HCT116 (cell line): ENCODE measurements around the gene NT5C1A. TPM values are rescaled to one million over a fixed set of nuclear protein-coding genes. Genes with fewer than 3 reads are reported as not detected.

ENCODE experiments used
- ATAC-seq: fragments of 200-7000 bp; cut with Tn5 transposase; 2 replicates; pipeline ENCODE4 v1.9.1; 2020; ENCODE audit warnings: mild to moderate bottlenecking, moderate library complexity
- BruUV-seq: library from RNA; stranded (reverse); fragments of 400-500 nt; replicated peaks from 2 replicates; lab custom pipeline; 2021; lab: Mats Ljungman, UMichigan
- CTCF ChIA-PET: fragments of 300-600 bp; sonication (Branson Sonifier 250); formaldehyde crosslinking; loops from one replicate; lab custom pipeline; 2021; ENCODE audit warnings: antibody characterized with exemption; lab: Charles Lee
- POLR2A ChIA-PET: fragments of 300-600, 350-600 bp; sonication (Branson Sonifier 250); formaldehyde crosslinking; loops from one replicate; lab custom pipeline; 2021; ENCODE audit warnings: antibody characterized with exemption; lab: Charles Lee
- RAD21 ChIA-PET, 2 experiments: fragments of 300-600 bp; sonication (Branson Sonifier 250); formaldehyde crosslinking; loops; one replicate each; lab custom pipeline; 2023; ENCODE audit warnings: low total read pairs in 2 of 2; ENCODE audit not compliant: uncharacterized antibody in 2 of 2, unreplicated experiment in 2 of 2, low non-redundant PET in 1 of 2; lab: Charles Lee
- DNase-seq: peaks from one replicate; pipeline ENCODE4 v3.0.0-alpha.2; 2010; ENCODE audit warnings: low read depth, low spot score
- H2AFZ ChIP-seq: fragments of 200-600 bp; shearing (Covaris generic), sonication (generic); 2 replicates; pipeline ENCODE4 v1.6.1; 2017; ENCODE audit warnings: low read depth, mixed run types, mixed read lengths, antibody characterized with exemption, low read length; ENCODE audit not compliant: poor library complexity, severe bottlenecking
- H3K27ac ChIP-seq: 2 replicates; pipeline ENCODE4 v1.5.1; 2012; ENCODE audit warnings: low read depth, low read length
- H3K27me3 ChIP-seq: fragments of 200-600 bp; sonication (generic); 2 replicates; pipeline ENCODE4 v1.6.1; 2016; ENCODE audit warnings: mixed run types, low read length, mixed read lengths; ENCODE audit not compliant: insufficient read depth
- H3K36me3 ChIP-seq, 2 experiments: fragments of 200-500 bp in 1 of 2; fragments of 200-600 bp in 1 of 2; sonication (Bioruptor generic) in 1 of 2; sonication (generic) in 1 of 2; 2 replicates each; pipeline versions ENCODE4 v1.5.1 to v1.6.1; 2014 to 2016; ENCODE audit warnings: low read length in 2 of 2, inconsistent platforms in 1 of 2, mixed read lengths in 1 of 2, mixed run types in 1 of 2; ENCODE audit not compliant: insufficient read depth in 2 of 2, control insufficient read depth in 1 of 2
- H3K4me1 ChIP-seq, 2 experiments: fragments of 200-600 bp in 1 of 2; sonication (generic) in 1 of 2; 2 replicates each; pipeline versions ENCODE4 v1.5.1 to v1.6.1; 2012 to 2017; ENCODE audit warnings: low read length in 2 of 2, inconsistent platforms in 1 of 2, mild to moderate bottlenecking in 1 of 2, mixed read lengths in 1 of 2, mixed run types in 1 of 2, moderate library complexity in 1 of 2; ENCODE audit not compliant: insufficient read depth in 2 of 2, control insufficient read depth in 1 of 2
- H3K4me2 ChIP-seq: fragments of 200-600 bp; sonication (generic); 2 replicates; pipeline ENCODE4 v1.6.1; 2017; ENCODE audit warnings: mixed run types, low read length, mixed read lengths
- H3K4me3 ChIP-seq, 2 experiments: fragments of 200-600 bp in 1 of 2; sonication (generic) in 1 of 2; replicated peaks in 1 of 2; 2 replicates each; pipeline ENCODE4 v1.5.1; 2011 to 2016; ENCODE audit warnings: low read length in 2 of 2, control low read depth in 1 of 2, low read depth in 1 of 2, mild to moderate bottlenecking in 1 of 2, mixed read lengths in 1 of 2, mixed run types in 1 of 2
- H3K79me2 ChIP-seq: fragments of 200-600 bp; sonication (generic); 2 replicates; pipeline ENCODE4 v1.6.1; 2017; ENCODE audit warnings: mild to moderate bottlenecking, mixed run types, low read length, moderate library complexity, mixed read lengths; ENCODE audit not compliant: insufficient read depth
- H3K9ac ChIP-seq: fragments of 200-600 bp; sonication (generic); 2 replicates; pipeline ENCODE4 v1.6.1; 2016; ENCODE audit warnings: low read length, mixed read lengths
- H3K9me2 ChIP-seq: fragments of 200-600 bp; sonication (generic), shearing (Covaris generic); 2 replicates; pipeline ENCODE4 v1.6.1; 2017; ENCODE audit warnings: mixed run types, mild to moderate bottlenecking, moderate library complexity; ENCODE audit not compliant: insufficient read depth
- H3K9me3 ChIP-seq, 2 experiments: fragments of 200-500 bp in 1 of 2; fragments of 200-600 bp in 1 of 2; sonication (Bioruptor generic) in 1 of 2; sonication (generic) in 1 of 2; 2 replicates each; pipeline ENCODE4 v1.6.1; 2014 to 2017; ENCODE audit warnings: low read length in 2 of 2, mixed read lengths in 2 of 2, inconsistent platforms in 1 of 2, low read depth in 1 of 2, mild to moderate bottlenecking in 1 of 2, mixed run types in 1 of 2, moderate library complexity in 1 of 2; ENCODE audit not compliant: control insufficient read depth in 1 of 2, insufficient read depth in 1 of 2
- H4K20me1 ChIP-seq: fragments of 200-600 bp; sonication (generic), shearing (Covaris generic); 2 replicates; pipeline ENCODE4 v1.6.1; 2017; ENCODE audit warnings: mixed run types, mild to moderate bottlenecking, moderate library complexity; ENCODE audit not compliant: insufficient read depth
- CTCF ChIP-seq, 3 experiments: fragments of 200-600 bp in 1 of 3; sonication (generic) in 1 of 3; IDR thresholded peaks in 2 of 3; conservative IDR thresholded peaks in 1 of 3; 2 replicates each; pipeline ENCODE4 v1.5.1; 2012 to 2017; ENCODE audit warnings: low read depth in 2 of 3, low read length in 2 of 3, antibody characterized with exemption in 1 of 3, borderline replicate concordance in 1 of 3, control low read depth in 1 of 3, mild to moderate bottlenecking in 1 of 3, mixed read lengths in 1 of 3, mixed run types in 1 of 3, moderate library complexity in 1 of 3; ENCODE audit not compliant: insufficient read depth in 1 of 3
- EGR1 ChIP-seq: IDR thresholded peaks from 2 replicates; pipeline ENCODE4 v1.6.1; 2012; ENCODE audit warnings: low read depth
- ELF1 ChIP-seq: IDR thresholded peaks from 2 replicates; pipeline ENCODE4 v1.6.1; 2012; ENCODE audit warnings: low read depth, borderline replicate concordance
- EZH2 ChIP-seq: fragments of 200-600 bp; sonication (generic); IDR thresholded peaks from 2 replicates; pipeline ENCODE4 v1.6.1; 2017; ENCODE audit warnings: antibody characterized with exemption, mixed run types
- EZH2phosphoT487 ChIP-seq: fragments of 200-600 bp; IDR thresholded peaks from 2 replicates; pipeline ENCODE4 v1.6.1; 2018; ENCODE audit warnings: antibody characterized with exemption, borderline replicate concordance
- POLR2A ChIP-seq: IDR thresholded peaks from 2 replicates; pipeline ENCODE4 v1.7.0; 2011; ENCODE audit warnings: borderline replicate concordance; ENCODE audit not compliant: insufficient read depth, insufficient read length; ENCODE audit errors: extremely low read depth
- POLR2AphosphoS5 ChIP-seq: IDR thresholded peaks from 2 replicates; pipeline ENCODE4 v1.6.1; 2011; ENCODE audit warnings: mild to moderate bottlenecking, low read depth, low read length, moderate library complexity
- SIN3A ChIP-seq: IDR thresholded peaks from 2 replicates; pipeline ENCODE4 v1.6.1; 2012; ENCODE audit warnings: low read depth
- SRF ChIP-seq: IDR thresholded peaks from 2 replicates; pipeline ENCODE4 v1.6.1; 2012; ENCODE audit warnings: low read depth
- TCF7L2 ChIP-seq: IDR thresholded peaks from 2 replicates; pipeline ENCODE4 v1.7.0; 2011; ENCODE audit warnings: borderline replicate concordance, inconsistent platforms; ENCODE audit not compliant: insufficient read depth, insufficient read length; ENCODE audit errors: extremely low read depth
- YY1 ChIP-seq: IDR thresholded peaks from 2 replicates; pipeline ENCODE4 v1.6.1; 2011; ENCODE audit warnings: low read length, low read depth, moderate library complexity, mild to moderate bottlenecking; ENCODE audit not compliant: insufficient replicate concordance; ENCODE audit errors: extremely low read depth
- ZBTB33 ChIP-seq: IDR thresholded peaks from 2 replicates; pipeline ENCODE4 v1.6.1; 2011; ENCODE audit warnings: mild to moderate bottlenecking, low read length, moderate library complexity; ENCODE audit not compliant: insufficient replicate concordance; ENCODE audit errors: extremely low read depth
- ZFX ChIP-seq: fragments of 450-650 bp; IDR thresholded peaks from 2 replicates; pipeline ENCODE4 v1.6.1; 2017
- ZNF274 ChIP-seq: fragments of 200-500 bp; sonication (Bioruptor generic); IDR thresholded peaks from 2 replicates; pipeline ENCODE4 v1.6.1; 2014; ENCODE audit warnings: mild to moderate bottlenecking, low read depth, low read length, inconsistent platforms
- intact Hi-C: fragments of 100-400 bp; cut with micrococcal nuclease; formaldehyde crosslinking; loops from 2 replicates; pipeline ENCODE4 v1.10.0; 2022
- total RNA-seq: library from RNA; stranded (reverse); gene quantifications from one replicate; pipeline ENCODE4 v1.2.1, GENCODE V29; 2021; ENCODE audit not compliant: unreplicated experiment
- TF ChIP-seq, protein P1 (sequence below): IDR thresholded peaks from 2 replicates; pipeline ENCODE4 v1.6.1; 2012

NT5C1A gene
- total RNA-seq, 1 experiment from 2014 or later = not detected

- Histone ChIP-seq H3K36me3 (peaks cover 0 to 4% of the 10 kb centered on the region in 2 experiments; a peak in 2 of 4 replicates), H3K9me2 (no peaks in the 10 kb centered on the region), H3K4me3 (no peak overlapping the region), H3K79me2 (no peaks in the 10 kb centered on the region), H3K4me1 (no peaks in the 10 kb centered on the region), H3K9me3 (no peaks in the 10 kb centered on the region), H2AFZ (no peak overlapping the region), H3K27me3 (no peaks in the 10 kb centered on the region), H3K4me2 (no peak overlapping the region), H3K9ac (no peak overlapping the region), H4K20me1 (no peaks in the 10 kb centered on the region), H3K27ac (no peak overlapping the region)
- intact Hi-C loops = no loop called here
- BruUV-seq = no TSS peak
- ChIA-PET CTCF (no interaction called here), RAD21 (no interaction called here), POLR2A (no interaction called here)
- no peak for TF ChIP-seq TCF7L2
- TF ChIP-seq YY1 = no peak
- no peak for TF ChIP-seq ZFX
- no peak for TF ChIP-seq POLR2A
- TF ChIP-seq CTCF (IDR thresholded peaks at IDR 0.05 in 2 of 3, conservative IDR thresholded peaks at IDR 0.05 in 1 of 3; ENCODE audit: borderline replicate concordance in 1 of 3, insufficient read depth in 1 of 3, low read depth in 2 of 3, low read length in 2 of 3) = no peak
- no peak for TF ChIP-seq SRF
- no peak for TF ChIP-seq EZH2
- TF ChIP-seq ELF1 = no peak
- no peak for TF ChIP-seq ZBTB33
- TF ChIP-seq, protein P1, sequence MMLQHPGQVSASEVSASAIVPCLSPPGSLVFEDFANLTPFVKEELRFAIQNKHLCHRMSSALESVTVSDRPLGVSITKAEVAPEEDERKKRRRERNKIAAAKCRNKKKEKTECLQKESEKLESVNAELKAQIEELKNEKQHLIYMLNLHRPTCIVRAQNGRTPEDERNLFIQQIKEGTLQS = no peak
- no peak for TF ChIP-seq ZNF274
- TF ChIP-seq SIN3A = no peak
- no peak for TF ChIP-seq POLR2AphosphoS5
- TF ChIP-seq EZH2phosphoT487 = no peak
- TF ChIP-seq EGR1 = no peak
- DNase-seq (no peak), ATAC-seq (no peak)
Measured at GRCh38 chr1:39632323-39632681, 39.6 kb downstream of the NT5C1A start.
